ENCODE data around the gene VTCN1.

The VTCN1 gene

DNA sequence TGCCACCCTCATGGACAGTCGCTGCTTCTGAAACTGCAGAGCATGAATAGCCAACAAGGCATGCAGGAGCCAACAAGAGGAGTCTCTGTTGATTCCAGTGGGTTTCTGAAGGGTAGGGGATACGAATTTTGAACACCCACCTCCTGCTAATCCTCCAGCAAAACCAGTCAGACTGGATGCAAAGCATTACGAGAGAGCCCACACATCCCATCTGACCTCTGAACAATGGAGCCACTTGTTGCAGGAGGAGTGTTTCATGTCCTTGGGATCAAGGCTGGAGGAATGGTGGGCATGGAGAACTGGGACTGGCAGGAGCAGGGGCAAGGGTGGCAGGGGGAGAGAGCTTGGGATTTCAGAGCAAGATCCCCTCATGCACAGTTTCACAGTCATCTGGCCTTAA, 1.6 kb downstream of the VTCN1 start:
- no peak for DNase-seq (ENCODE audit: low read depth in 2 of 2)

DNA sequence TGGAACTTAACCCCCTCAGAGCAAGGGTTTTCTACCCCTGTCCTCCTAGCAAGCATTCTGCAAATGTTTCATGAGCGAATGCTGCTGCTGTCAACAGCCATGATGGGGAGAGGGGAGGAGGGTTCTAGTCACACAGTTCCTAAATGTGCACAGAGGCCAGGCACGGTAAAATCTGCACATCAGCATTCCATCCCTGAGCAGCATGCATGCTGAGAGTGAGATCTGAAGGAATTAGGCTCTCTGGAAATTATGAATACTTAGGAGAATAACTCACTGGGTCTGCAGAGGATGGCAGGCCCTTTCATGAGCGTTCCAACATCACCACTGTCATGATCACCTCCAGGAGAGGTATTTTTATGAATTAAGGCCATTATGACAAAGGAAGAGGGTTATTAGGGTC, 2.1 kb downstream of the VTCN1 start:
- no peak for DNase-seq (ENCODE audit: low read depth in 2 of 2)

DNA sequence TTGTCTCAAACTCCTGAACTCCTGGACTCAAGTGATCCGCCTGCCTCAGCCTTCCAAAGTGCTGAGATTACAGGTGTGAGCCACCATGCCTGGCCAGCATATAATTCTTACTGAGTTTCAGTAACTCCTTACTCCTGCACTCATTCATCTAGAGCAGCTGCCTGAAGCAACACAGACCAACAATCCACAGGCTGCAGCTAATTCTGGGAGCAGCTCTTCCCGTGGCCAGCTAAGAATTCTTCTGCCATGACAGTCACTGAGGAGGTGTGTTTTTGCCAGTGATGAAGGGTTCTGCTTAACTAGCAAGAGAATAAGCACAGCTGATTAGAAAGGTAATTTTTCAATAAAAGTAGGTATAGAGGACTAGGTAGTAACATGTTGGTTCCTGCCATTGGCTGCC, 5.4 kb downstream of the VTCN1 start:
- no peak for DNase-seq (ENCODE audit: low read depth in 2 of 2)

DNA sequence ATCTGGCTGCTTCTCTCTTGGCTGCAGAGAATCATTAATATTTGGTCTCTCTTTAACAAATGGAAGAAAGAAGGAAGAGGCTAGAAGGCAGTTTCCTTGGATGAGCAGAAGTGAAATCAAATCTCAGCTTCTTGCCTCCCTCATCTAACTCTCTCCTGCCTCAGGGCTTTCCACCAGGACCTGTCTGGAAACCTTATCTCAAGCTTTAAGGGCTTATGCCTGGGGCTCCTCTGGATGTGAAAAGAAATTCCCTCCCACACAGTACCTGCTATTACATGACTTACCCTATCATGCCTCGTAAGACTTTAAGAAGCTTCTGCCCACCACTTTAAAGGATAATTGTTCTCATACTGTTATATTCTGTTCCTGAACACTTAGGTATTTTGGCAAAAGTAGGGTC, 8.9 kb downstream of the VTCN1 start:
- DNase-seq (ENCODE audit: low read depth in 2 of 2): no peak

DNA sequence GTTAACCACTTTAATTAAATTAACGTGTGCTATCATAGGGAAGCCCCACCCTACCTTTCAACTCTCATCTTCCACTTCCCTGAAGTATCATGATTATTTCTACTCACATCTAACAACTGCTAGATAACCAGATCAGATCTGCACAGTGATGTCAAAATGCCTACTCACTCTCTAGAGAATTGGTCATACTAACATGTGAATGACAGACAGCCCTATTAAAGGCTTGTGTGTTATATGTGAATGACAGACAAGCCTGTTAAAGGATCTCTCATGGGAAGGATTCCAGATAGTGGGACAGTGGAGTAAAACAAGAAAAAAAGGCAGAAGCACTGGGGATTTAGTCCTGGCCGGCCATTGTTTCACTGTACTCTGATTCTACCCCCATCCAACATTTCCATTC, 12.6 kb downstream of the VTCN1 start:
- DNase-seq (ENCODE audit: low read depth in 2 of 2): no peak

DNA sequence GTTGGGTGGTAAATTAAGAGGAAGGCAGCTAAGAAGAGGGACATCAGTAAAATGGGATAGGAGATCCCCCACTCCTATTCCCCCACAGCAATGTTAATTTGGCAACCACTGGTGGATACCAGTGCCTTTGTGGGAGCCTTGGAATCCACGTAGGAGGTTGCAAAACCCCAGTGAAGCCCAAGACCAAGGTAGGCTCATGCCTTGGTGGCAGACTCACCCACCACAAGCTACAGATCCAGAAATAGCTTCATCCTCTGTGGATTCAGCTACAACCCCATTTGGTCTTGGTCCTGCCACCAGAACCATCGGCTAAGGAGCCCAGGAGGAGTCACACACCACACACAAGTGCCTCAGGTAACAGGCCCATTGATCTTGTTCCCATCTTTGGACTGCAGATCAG, 21.0 kb downstream of the VTCN1 start:
- DNase-seq (ENCODE audit: low read depth in 2 of 2): no peak

DNA sequence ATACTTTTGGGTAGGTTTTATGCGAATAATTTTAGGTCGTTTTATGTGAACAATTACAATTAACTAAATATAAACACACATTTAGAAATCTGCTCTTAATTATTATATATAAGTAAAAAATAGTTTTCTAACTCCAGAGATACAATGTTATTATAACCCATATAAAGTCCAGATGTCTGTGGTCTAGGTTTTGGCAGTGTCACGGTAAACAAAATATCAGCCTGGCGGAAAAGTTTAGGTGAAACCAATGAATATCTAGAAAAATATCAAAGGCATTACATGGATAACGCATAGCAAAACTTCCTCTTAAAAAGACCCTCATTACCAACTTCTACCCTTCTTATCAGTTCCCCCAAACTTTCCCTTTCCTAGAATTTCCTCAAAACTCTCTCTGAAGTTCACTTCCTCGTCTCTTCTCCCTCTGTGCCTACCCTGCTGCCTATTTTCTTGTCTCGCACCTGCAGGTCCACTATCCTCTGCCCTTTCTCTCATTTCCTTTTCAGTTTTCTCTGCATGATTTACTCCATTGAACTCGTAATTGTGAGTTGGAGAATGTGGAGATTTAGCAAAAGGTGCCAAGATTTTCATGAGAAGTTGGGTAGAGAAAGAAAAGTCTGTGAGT, 21.8 kb downstream of the VTCN1 start:
- no peak for DNase-seq (ENCODE audit: low read depth in 2 of 2)

DNA sequence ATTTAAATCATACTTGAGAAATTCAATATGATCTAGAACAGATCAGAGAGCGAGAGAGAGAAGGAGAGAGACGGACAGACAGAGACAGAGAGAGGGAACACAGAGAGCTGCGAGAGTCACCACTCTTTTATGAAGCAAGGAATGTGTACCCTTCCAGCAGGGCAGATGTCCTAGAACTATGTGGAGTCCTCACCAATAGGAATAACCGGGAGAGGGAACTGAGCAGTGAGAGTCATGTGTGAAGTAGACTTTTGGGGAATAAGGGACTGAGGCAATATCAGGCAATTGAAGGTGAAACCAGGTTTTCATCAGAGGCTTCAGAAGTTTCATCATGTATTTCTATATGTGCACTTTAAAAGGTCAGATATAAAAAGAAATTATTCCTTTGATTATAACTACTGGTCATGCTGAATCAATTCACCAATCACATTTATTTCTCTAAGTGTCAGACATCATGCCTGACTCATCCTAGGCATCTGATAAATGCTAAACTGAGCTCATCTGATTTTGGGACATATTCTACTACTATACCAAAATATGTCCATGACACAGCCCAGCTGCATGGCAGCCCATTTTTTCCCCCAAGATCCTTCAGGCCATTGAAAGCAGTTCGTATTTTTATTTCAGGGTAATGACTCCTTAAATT, 22.4 kb downstream of the VTCN1 start:
- DNase-seq (ENCODE audit: low read depth in 2 of 2): no peak

DNA sequence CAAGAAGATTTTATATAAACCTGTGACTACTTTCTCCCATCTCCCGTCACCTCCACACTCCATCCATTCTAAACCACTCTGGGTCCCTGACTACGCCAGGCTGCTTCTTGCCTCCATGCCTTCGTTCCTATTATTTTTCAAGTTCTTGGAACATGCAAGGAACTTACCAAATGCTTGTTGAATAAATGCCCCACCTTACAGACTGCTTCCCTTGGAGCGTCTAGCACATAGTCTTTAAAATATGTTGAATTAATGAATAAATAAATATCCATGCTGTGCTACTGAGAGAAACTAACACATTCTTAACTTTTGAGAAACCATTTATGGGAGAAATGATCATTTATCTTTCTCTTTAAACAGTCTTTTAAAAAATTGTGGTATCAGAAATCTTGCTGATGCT, 27.6 kb downstream of the VTCN1 start:
- DNase-seq (ENCODE audit: low read depth in 2 of 2): no peak

DNA sequence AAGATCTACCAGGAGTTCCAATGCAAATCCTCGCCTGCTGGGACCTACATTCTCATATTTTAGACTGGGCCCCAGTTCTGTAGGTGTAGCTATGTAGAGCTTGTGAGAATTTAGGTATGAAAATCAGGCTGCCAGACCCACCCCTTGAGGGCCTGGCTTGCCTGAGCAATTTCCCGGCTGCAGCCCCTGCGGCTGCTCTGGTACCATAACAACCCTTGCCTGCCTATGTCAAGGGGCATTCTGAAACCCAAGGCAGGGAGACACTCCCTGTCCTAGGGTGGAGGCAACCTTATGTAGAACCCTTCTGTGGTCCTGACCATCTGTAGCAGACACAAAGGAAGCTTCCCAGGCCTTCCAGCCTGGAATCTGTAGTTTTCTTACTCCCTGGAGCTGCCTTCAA, 28.4 kb downstream of the VTCN1 start:
- DNase-seq (ENCODE audit: low read depth in 2 of 2): no peak

DNA sequence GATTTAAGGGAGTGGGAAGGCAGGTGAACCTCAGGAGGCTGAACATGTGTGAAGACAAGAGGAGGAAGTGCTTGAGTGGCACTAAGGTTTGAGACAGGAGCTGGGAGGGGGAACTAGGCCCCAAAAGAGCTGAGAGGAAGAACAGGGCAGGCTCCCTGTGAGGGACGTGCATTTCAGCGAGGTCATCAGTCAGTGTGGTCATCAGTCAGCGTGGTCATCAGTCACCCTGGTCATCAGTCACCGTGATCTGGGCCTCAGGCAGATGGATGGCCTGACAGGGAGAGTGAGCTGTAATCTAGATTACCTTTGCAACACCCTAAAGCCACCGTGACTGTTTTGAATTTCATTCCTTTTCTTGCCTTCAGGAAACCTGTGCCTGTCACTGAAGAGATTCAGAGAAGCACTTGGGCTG, 29.1 kb downstream of the VTCN1 start:
- DNase-seq (ENCODE audit: low read depth in 2 of 2): no peak

DNA sequence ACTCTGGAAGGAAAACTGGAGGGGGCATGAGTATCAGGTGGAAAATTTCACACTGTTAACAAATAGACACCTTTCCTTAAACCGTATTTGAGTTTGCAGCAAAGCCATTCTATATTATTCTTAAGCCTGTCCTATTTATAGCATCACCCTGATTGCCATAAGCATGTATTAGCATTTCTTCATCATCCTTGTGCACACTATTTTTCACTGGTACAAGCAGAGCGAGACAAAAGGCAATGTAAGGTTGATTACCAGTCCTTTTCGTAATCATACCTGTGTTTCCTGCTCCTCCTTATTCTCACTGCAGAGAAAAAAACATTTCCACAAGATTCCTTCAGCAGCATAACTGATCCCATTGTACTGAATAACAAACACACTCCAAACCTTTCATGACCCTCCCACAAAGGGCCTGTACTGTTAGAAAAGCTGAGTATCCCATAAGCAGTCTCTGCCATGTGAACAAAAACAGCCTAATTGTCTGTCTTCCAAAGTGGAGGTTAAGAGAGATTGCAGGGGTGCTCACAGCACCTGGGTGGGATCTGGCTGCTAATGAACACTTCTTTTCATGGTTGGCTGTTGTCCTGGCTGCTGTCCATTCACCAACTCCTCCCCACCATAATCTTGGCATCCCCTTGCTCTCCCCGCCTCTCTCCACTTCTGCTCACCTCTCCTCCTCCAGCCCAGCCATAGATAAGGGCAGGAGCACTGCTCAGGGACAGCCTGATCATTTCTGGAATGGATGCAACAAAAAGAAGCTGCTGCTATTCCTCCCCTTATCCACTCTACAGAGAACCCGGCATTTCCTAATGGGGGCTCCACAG, 30.4 kb downstream of the VTCN1 start:
- DNase-seq (ENCODE audit: low read depth in 2 of 2): no peak

DNA sequence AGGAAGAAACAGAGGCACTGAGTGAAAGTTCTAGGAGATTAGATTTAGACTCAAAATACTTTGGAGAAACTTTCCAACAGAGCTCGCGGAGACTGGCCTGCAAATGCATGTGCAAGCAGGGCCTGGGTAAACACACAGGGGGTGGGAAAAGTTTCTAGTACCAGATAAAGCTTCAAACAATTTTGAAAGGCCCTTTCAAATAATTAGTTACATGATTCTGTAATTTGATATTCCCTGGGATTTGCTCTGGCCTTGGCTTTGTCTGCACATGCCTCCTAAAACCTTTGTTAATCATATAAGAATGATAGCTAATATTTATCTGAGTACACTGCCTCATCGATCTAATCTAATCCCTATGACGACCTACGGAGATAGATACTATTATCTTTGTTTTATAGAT, 31.3 kb downstream of the VTCN1 start:
- no peak for DNase-seq (ENCODE audit: low read depth in 2 of 2)

DNA sequence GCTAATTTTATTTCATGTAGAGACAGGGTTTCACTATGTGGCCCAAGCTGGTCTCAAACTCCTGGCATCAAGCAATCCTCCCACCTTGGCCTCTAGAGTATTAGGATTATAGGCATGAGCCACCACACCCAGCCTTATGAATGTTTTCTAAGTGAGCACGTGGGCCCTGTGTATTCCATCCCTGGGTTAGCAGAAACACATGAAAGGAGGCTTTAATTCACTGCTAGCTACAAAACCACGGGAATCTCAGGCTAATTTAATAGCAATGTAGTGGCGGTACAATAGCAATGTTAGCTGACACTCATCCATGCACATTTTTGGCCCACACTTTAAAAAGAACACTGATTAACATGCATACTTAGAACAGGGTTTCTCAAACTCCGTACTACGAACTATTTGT, 32.0 kb downstream of the VTCN1 start:
- no peak for DNase-seq (ENCODE audit: low read depth in 2 of 2)

DNA sequence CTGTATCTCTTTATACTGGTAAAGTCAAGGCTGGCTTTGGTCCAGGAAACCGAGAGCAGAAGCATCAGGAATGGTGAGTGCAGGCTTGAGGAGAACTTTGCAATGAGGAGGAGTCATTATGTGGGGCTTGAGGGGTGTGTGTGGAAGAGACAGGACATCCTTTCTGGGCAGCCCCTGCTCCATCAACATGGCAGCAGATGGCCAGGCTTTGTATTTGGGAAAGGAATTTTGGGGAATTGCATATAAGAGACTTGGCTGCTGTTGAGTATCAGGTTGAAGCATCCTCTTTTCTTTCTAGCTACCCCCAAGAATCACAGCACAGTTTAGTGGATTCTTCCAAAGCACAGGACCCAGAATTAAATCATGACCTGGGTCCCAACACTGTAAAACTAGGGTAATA, 33.4 kb downstream of the VTCN1 start:
- DNase-seq (ENCODE audit: low read depth in 2 of 2): no peak

DNA sequence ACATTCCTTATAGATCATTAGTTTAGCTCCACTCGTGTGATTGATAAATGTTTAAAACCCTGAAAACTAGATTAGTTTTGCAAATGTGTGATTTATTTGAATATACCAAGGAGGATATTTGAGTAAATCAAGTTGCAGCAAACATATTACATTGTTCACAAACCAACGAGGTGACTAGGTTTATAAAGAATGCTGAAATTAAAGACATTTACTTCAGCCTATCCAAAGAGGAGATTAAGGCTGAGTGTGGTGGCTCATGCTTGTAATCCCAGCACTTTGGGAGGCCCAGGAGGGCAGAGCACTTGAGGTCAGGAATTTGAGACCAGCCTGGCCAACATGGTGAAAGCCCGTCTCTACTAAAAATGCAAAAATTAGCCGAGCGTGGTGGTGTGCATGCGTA, 34.1 kb downstream of the VTCN1 start:
- DNase-seq (ENCODE audit: low read depth in 2 of 2): no peak

DNA sequence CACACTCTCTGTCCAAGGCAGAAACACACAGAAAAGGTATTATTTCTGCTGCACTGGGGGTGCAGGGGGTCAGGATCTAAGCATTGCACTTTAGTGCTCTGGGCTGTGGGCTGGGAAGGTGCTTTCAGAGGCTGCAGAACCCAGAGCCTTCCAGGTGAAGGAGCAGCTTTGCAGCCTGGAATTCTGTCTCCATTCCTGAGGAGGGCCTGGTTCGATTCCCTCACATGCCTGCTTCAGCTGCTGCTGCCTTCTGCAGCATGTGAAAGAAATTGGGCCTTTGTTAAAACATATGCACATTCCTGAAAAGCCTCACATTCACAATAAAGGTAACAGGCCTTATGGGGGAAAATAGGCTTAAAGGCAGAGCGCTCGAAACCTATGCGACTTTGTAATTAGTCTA, 35.9 kb downstream of the VTCN1 start:
- no peak for DNase-seq (ENCODE audit: low read depth in 2 of 2)

DNA sequence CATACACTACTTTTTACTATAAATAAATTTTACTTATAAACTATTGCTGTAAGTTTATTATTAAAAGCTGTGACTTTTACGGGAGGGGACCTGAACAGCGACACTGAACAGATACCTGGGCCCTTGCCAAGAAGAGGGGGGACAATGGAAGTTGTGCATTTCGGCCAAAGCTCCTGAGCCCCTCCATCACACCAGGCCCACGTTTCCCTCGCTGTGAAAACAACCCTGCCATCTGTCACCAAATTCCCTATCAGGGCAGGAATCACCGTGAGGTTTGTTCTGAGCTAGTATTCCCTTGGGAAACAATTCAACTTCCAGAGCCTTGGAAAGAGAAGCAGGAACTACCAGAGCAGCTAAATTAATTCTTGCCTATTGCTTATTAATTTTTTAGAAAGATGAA, 37.0 kb downstream of the VTCN1 start:
- DNase-seq (ENCODE audit: low read depth in 2 of 2): no peak

DNA sequence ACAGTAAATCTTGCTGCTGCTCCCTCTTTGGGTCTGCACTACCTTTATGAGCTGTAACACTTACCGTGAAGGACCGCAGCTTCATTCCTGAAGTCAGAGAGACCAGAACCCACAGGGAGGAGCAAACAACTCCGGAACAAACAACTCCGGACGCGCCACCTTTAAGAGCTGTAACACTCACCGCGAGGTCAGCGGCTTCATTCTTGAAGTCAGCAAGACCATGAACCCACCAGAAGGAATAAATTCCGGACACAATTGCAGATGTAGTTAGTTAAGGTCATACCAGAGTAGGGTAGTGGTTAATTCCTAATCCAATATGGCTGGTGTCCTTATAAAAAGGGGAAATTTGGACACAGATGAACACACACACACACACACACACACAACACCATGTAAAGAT, 37.7 kb downstream of the VTCN1 start:
- DNase-seq (ENCODE audit: low read depth in 2 of 2): no peak

DNA sequence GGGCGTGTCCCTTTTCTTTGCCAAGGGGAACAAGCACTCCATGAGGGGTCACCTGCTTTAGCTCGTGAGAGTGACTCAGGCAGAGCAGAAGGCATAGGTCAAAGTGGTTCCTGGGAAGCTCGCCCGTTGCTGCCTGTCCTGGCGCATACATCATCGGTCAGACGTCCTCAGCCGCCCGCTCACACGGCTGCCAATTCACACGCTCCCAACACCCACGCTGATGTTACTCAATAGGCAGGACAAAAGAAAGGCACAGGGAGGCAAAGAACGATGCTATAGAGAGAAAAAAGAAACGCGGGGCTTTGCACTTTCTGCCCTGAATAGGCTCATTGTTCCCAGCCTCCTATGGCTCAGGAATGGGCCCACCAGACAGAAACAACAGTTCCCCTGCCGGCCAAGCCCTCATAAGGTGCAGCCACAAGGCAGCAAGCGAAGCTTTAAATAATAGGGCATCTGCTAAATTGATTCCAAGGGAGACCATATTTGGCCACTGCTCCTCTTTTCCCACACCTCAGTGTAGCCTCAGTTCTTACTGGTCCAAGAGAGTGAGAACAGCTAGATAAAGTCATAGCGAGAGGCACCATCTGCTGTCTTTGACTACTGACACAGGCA, 38.7 kb downstream of the VTCN1 start:
- no peak for DNase-seq (ENCODE audit: low read depth in 2 of 2)

DNA sequence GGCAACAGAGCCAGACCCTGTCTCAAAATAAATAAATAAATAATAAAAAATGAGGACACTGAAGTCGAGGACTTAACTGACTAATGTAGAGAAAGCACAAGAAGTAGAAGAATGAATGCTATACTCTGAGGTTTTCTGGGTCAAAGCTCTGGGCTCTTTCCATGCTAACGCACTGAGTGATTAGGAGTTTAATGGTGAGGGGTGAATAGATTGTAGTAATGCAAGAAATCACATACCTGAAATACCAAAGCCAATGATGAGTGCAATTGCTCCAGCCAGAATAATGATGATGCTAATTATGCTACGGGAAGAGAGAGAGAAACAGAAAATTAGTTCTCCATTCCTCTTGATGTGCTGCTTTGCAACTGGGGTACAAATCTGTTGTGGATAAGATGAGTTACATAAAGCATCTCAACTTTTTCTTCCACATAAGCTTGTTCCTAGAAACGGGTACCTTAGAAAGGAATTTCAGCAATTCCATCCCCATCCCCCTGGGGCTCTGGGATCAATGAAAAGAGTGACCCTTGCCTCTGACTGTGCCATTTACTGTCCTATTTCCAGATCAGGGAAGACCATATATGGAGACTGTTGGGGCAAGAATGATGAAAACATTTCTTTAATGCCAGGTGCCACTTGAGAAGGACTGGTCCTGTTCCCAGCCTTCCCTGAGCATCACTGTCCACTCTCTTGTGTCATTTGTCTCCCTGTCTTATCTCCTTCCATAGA, 40.7 kb downstream of the VTCN1 start:
- no peak for DNase-seq (ENCODE audit: low read depth in 2 of 2)

DNA sequence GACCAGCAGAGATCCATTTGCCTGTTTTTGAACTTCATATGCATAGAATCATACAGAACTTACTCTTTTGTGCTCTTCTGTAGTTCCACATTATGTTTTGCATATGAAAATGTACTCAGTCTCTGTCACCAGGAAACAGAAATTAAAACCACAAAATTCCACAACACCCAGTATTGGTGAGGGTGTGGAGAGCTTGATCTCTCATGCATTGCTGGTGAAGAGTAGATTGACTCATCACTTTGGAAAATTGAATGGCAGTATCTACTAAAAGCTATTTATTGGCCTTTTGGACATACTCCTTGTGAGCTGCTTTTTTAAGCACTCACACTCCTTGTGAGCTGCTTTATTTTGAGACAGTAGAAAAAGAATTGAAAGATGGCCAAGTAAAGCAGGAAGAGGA, 43.3 kb downstream of the VTCN1 start:
- no peak for DNase-seq (ENCODE audit: low read depth in 2 of 2)
